Heart left ventricle (tissue), 16 donors: ENCODE data around the gene RLN3. TPM values are rescaled to one million over a fixed set of nuclear protein-coding genes. Genes with fewer than 3 reads are reported as not detected.

Source experiments
- ATAC-seq, 4 donors: fragments of 200-7000 bp; cut with Tn5 transposase; one replicate each; pipeline ENCODE4 v1.9.1; 2020 to 2022; ENCODE audit warnings: moderate library complexity in 4 of 4, mild to moderate bottlenecking in 3 of 4, moderate number of reproducible peaks in 1 of 4
- DNase-seq, 5 donors: peaks; one replicate each; pipeline ENCODE4 v3.0.0-alpha.2; 2020
- H3K27ac ChIP-seq, 12 donors: fragments of 200-600 bp; sonication (generic) in 4 of 12; one replicate each; pipeline versions ENCODE4 v1.5.0 to v1.8.0; 2016 to 2022; ENCODE audit warnings: mild to moderate bottlenecking in 2 of 12
- H3K27me3 ChIP-seq, 9 donors: fragments of 200-600 bp; sonication (generic) in 2 of 9; one replicate each; pipeline versions ENCODE4 v1.5.1 to v1.8.0; 2016 to 2022; ENCODE audit warnings: mild to moderate bottlenecking in 3 of 9
- H3K36me3 ChIP-seq, 9 donors: fragments of 200-600 bp; sonication (generic) in 2 of 9; one replicate each; pipeline versions ENCODE4 v1.5.0 to v1.8.0; 2018 to 2022; ENCODE audit warnings: mild to moderate bottlenecking in 2 of 9
- H3K4me1 ChIP-seq, 12 donors: fragments of 200-600 bp; sonication (generic) in 4 of 12; one replicate each; pipeline versions ENCODE4 v1.5.0 to v1.8.0; 2016 to 2022; ENCODE audit warnings: mild to moderate bottlenecking in 3 of 12
- H3K4me3 ChIP-seq, 12 donors: fragments of 200-600 bp; sonication (generic) in 4 of 12; one replicate each; pipeline versions ENCODE4 v1.5.0 to v1.8.0; 2017 to 2022; ENCODE audit warnings: mild to moderate bottlenecking in 9 of 12, moderate library complexity in 4 of 12
- H3K9me3 ChIP-seq, 12 donors: fragments of 200-600 bp; sonication (generic) in 4 of 12; one replicate each; pipeline versions ENCODE4 v1.5.0 to v1.8.0; 2016 to 2022; ENCODE audit warnings: mild to moderate bottlenecking in 1 of 12
- POLR2A ChIP-seq, 2 donors: fragments of 450-650 bp; IDR thresholded peaks; one replicate each; pipeline ENCODE4 v1.6.1; 2017; ENCODE audit warnings: antibody characterized with exemption in 2 of 2, mild to moderate bottlenecking in 2 of 2, moderate library complexity in 2 of 2
- WGBS, 4 donors: extraction: QIAGEN DNeasy Blood & Tissue Kit in 2 of 4; methylation state at CpG; one replicate each; pipeline versions ENCODE4 v1.1.5 to v1.1.7; 2013 to 2018; 5-methylcytosine and 5-hydroxymethylcytosine counted together
- intact Hi-C, 10 donors: fragments of 100-400 bp; cut with DNase I; formaldehyde crosslinking; loops; one replicate each; pipeline versions ENCODE4 v1.11.1 to v1.14.2; 2022
- polyA plus RNA-seq, 2 donors: library from polyadenylated mRNA; stranded (reverse); fragments of 200-250 nt; gene quantifications; one replicate each; pipeline ENCODE4 v1.2.3, GENCODE V29; 2013
- total RNA-seq, 9 donors: library from RNA; depleted of rRNA in 2 of 9; stranded (reverse); fragments of >200 nt in 2 of 9; fragmentation: NEBNext Ultra II Directional in 3 of 9; extraction: Animal tissue kit (Norgen Biotek cat#: 25700) in 3 of 9; gene quantifications; one replicate each; pipeline versions ENCODE4 v1.1.0 to v1.2.4, GENCODE V29; 2016 to 2023
- TF ChIP-seq, protein P1 (sequence below), 12 donors: fragments of 200-600 bp; sonication (generic) in 4 of 12; IDR thresholded peaks; one replicate each; pipeline versions ENCODE4 v1.5.0 to v1.8.0; 2018 to 2022; ENCODE audit warnings: antibody characterized with exemption in 12 of 12, mild to moderate bottlenecking in 5 of 12
- donor health status: ischemic (EF 13 %, LVEDD 7.1; RV severe dilation, severe dysfunction).
- donor health status: healthy with polysubstance abuse.
- donor health status: DM: no; HTN: yes; CAD: no.
- donor health status: DM: no; HTN: no; CAD: no.
- donor health status: ischemic (EF 25% LVEDD 6.9; RV normal size, moderate dysfunction).
- donor health status: ischemic (EF 25% LVEDD 5.7; RV mildly dilated, moderate dysfunction).
- donor health status: healthy.
- donor health status: DM: yes; HTN: yes; CAD: no.
- donor health status: ischemic (EF 35%, LVEDD 5.7; RV mildly dilated, moderate dysfunction).
- donor health status: nonischemic (EF 11% LVEDD 7.7; RV severe dilation, severe dysfunction).
- donor health status: DM: yes; HTN: yes; CAD: no.
- donor health status: PGD.
- donor health status: ischemic (EF 29% LVEDD 5.4; RV normal size, mild dysfunction).
- donor health status: nonischemic (EF 23%, LVEDD 6.1; RV moderate dilation, normal function).

The RLN3 gene
- total and polyA plus RNA-seq, 11 donors: not detected

DNA sequence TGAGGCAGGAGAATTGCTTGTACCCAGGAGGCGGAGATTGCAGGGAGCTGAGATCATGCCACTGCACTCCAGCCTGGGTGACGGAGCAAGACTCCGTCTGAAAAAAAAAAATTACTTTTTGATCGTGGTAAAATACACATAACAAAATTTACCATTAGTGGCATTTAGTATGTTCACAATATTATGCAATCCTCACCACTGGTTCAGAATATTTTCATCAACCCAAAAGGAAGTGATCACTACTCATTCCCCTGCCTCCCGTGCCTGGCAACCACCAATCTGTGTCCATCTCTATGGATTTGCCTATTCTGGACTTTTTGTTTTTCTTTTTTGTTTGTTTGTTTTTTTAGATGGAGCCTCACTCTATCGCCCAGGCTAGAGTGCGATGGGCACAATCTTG is 35.2 kb downstream of the RLN3 start:
- no peak for DNase-seq
- no peak for TF ChIP-seq POLR2A (IDR thresholded peaks at IDR 0.05)
- TF ChIP-seq, protein P1, sequence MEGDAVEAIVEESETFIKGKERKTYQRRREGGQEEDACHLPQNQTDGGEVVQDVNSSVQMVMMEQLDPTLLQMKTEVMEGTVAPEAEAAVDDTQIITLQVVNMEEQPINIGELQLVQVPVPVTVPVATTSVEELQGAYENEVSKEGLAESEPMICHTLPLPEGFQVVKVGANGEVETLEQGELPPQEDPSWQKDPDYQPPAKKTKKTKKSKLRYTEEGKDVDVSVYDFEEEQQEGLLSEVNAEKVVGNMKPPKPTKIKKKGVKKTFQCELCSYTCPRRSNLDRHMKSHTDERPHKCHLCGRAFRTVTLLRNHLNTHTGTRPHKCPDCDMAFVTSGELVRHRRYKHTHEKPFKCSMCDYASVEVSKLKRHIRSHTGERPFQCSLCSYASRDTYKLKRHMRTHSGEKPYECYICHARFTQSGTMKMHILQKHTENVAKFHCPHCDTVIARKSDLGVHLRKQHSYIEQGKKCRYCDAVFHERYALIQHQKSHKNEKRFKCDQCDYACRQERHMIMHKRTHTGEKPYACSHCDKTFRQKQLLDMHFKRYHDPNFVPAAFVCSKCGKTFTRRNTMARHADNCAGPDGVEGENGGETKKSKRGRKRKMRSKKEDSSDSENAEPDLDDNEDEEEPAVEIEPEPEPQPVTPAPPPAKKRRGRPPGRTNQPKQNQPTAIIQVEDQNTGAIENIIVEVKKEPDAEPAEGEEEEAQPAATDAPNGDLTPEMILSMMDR (IDR thresholded peaks at IDR 0.05): no peak
- Histone ChIP-seq H3K9me3 (no peaks in the 10 kb centered on the region), H3K27ac (no peak overlapping the region), H3K4me3 (no peak overlapping the region), H3K36me3 (no peaks in the 10 kb centered on the region), H3K27me3 (peaks cover 5 to 30% (median 23%) of the 10 kb centered on the region in 9 donors), H3K4me1 (peaks cover 0 to 7% (median 0%) of the 10 kb centered on the region in 12 donors)
- WGBS, 4 donors: 78 to 84% (median 81%) methylated on average over 7 of the region's 7 CpGs
- intact Hi-C loops: loop anchor here in 1 of 10 donors (10.0 kb wide), 1 partner anchor 468 kb away; no protein-coding TSS in a partner anchor
- ATAC-seq: no peak

DNA sequence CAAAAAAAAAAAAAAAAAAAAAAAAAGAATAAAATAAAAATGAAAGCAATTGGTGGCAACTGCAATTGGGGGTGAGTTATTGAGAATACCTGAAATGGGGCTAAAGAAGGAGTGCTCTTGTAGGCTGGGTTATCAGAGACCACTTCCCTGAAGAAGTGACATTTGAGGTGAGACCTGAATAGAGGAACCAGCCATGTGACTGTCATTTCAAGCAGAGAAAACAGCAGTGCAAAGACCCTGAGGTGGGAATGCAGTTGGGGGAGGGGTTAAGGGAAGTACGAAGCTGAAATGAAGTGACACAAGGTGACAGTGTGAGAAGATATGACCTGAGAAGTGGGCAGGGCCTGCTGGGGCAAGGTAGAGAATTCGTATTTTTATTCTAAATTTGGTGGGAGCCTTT is 38.2 kb downstream of the RLN3 start:
- intact Hi-C loops: loop anchor here in 1 of 10 donors (10.0 kb wide), 1 partner anchor 471 kb away; no protein-coding TSS in a partner anchor

DNA sequence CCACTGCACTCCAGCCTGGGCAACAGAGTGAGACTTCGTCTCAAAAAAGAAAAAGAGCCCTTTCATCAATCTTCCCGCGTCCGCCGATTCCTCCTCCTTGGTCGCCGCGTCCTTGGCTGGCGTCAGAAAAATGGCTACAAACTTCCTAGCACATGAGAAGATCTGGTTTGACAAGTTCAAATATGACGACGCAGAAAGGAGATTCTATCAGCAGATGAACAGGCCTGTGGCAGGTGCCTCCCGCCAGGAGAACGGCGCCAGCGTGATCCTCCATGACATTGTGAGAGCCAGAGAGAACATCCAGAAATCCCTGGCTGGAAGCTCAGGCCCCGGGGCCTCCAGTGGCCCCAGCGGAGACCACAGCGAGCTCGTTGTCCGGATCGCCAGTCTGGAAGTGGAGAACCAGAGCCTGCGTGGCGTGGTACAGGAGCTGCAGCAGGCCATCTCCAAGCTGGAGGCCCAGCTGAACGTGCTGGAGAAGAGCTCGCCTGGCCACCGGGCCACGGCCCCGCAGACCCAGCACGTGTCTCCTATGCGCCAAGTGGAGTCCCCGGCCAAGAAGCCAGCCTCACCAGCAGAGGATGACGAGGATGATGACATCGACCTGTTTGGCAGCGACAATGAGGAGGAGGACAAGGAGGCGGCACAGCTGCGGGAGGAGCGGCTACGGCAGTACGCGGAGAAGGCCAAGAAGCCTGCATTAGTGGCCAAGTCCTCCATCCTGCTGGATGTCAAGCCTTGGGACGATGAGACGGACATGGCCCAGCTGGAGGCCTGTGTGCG is 42.5 kb downstream of the RLN3 start:
- Histone ChIP-seq H3K27ac (peak overlapping the region in 2 of 12 donors; percentile 92 to 94), H3K4me3 (no peak overlapping the region), H3K4me1 (peaks cover 0 to 37% (median 21%) of the 10 kb centered on the region in 12 donors), H3K27me3 (no peaks in the 10 kb centered on the region), H3K9me3 (no peaks in the 10 kb centered on the region), H3K36me3 (no peaks in the 10 kb centered on the region)
- DNase-seq (peak in 2 of 5 donors; percentile 57 to 60), ATAC-seq (no peak)
- WGBS, 4 donors: 91 to 95% (median 93%) methylated on average over 27 to 43 of the region's 43 CpGs
- TF ChIP-seq POLR2A (IDR thresholded peaks at IDR 0.05): no peak
- TF ChIP-seq, protein P1 (IDR thresholded peaks at IDR 0.05): no peak
- intact Hi-C loops: loop anchor here in 3 of 10 donors (5.0 to 10.0 kb wide), 5 partner anchors 47 to 476 kb away; partner anchors contain the start of genes PRKACA (in 2 of the 3), ASF1B (in 1 of the 3) and DCAF15 (in 1 of the 3)

More for the DNA sequence above, 38.2 kb downstream of the RLN3 start:
- DNase-seq (no peak), ATAC-seq (no peak)
- TF ChIP-seq, protein P1 (IDR thresholded peaks at IDR 0.05): no peak
- no peak for TF ChIP-seq POLR2A (IDR thresholded peaks at IDR 0.05)
- H3K4me1 ChIP-seq: peaks cover 0 to 2% (median 0%) of the 10 kb centered on the region in 12 donors
- H3K9me3 ChIP-seq: no peaks in the 10 kb centered on the region
- H3K36me3 ChIP-seq: no peaks in the 10 kb centered on the region
- H3K4me3 ChIP-seq: no peak overlapping the region
- H3K27me3 ChIP-seq: peaks cover 0 to 4% (median 0%) of the 10 kb centered on the region in 9 donors
- 58 to 67% (median 64%) methylated on average over 2 of the region's 2 CpGs for WGBS, 4 donors
- no peak overlapping the region for H3K27ac ChIP-seq
